ENCODE measurements around the gene BABAM2.
"Not testable (repeated sequence)": the region's sequence is repeated elsewhere in the genome, so short reads cannot be mapped to it uniquely, and the experiment has no call there.

DNA sequence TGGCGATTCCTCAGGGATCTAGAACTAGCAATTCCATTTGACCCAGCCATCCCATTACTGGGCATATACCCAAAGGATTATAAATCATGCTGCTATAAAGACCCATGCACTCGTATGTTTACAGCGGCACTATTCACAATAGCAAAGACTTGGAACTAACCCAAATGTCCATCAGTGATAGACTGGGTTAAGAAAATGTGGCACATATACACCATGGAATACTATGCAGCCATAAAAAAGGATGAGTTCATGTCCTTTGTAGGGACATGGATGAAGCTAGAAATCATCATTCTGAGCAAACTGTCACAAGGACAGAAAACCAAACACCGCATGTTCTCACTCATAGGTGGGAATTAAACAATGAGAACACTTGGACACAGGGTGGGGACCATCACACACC is 481.2 kb downstream of the BABAM2 start:
- TF ChIP-seq, protein P1, sequence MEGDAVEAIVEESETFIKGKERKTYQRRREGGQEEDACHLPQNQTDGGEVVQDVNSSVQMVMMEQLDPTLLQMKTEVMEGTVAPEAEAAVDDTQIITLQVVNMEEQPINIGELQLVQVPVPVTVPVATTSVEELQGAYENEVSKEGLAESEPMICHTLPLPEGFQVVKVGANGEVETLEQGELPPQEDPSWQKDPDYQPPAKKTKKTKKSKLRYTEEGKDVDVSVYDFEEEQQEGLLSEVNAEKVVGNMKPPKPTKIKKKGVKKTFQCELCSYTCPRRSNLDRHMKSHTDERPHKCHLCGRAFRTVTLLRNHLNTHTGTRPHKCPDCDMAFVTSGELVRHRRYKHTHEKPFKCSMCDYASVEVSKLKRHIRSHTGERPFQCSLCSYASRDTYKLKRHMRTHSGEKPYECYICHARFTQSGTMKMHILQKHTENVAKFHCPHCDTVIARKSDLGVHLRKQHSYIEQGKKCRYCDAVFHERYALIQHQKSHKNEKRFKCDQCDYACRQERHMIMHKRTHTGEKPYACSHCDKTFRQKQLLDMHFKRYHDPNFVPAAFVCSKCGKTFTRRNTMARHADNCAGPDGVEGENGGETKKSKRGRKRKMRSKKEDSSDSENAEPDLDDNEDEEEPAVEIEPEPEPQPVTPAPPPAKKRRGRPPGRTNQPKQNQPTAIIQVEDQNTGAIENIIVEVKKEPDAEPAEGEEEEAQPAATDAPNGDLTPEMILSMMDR (IDR thresholded peaks at IDR 0.05; ENCODE audit: insufficient read depth, low read length, poor library complexity, severe bottlenecking) = not testable (repeated sequence)
- not testable (repeated sequence) for TF ChIP-seq EZH2phosphoT487 (conservative IDR thresholded peaks at IDR 0.05; ENCODE audit: low read length)

Data from SU-DHL-6 (cell line).